HepG2 (cell line): Measurements from ENCODE around the gene ARL5A.

ENCODE experiments used
- MYC ChIP-seq: sonication (generic); formaldehyde crosslinking; IDR thresholded peaks from 2 replicates; pipeline ENCODE4 v1.9.0; 2021; ENCODE audit warnings: missing genetic modification reagents, borderline replicate concordance
- POLR2A ChIP-seq, 2 experiments: IDR thresholded peaks; 2 replicates each; pipeline ENCODE4 v1.6.1; 2011; ENCODE audit warnings: low read depth in 2 of 2, low read length in 2 of 2, mild to moderate bottlenecking in 1 of 2, moderate library complexity in 1 of 2; ENCODE audit not compliant: insufficient read depth in 1 of 2

GRCh38 chr2:151761193-151761592, 67.0 kb downstream of the ARL5A start:
- TF ChIP-seq MYC (CRISPR knock-in tag) (no peak), POLR2A (IDR thresholded peaks at IDR 0.05; ENCODE audit: insufficient read depth in 1 of 2, low read depth in 2 of 2, low read length in 2 of 2) (no peak)
